Measurements from ENCODE around the gene TMOD1.

TMOD1 gene

DNA sequence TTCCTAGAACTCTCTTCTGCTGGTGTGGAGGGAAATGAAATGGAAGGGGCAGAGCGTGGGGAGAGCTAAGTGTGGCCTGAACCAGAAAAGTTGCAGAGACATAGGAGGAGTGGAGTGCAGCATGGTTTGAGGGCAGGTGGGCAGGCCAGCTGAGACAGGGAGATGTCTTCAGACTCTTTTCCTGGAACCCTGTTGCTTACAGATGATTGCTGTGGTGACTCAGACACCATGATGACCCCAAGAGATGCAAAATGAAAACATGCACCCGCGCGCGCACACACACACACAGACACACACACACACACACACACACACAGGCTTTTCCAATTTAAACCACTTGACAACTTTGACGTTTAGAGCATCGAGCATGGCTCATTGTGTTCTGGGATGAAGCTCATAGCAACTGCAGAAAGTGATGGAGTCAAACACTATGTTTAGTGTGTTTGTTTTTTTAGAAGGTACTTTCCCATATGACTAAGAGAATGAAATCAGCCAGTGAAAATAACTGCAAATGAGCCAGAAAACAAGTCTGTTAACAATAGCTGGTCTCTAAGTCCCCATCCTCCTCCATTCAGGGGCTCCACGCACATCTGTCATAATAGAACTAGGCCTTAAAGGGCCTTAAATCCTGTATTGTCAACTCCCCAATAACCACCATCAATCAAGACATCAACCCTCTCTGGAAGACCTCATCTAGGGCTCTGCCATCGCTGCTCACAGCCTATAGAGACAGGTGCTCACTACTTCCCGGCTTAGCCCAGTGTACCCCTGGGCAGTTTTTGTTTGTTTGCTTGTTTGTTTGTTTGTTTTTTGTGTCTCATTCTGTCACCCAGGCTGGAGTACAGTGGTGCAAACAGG, 9.6 kb downstream of the TMOD1 start:
- DNase-seq (ENCODE audit: low read depth, low spot score): peak; percentile 21
- CTCF ChIA-PET: interaction anchor here (1.2 kb wide), 1 partner anchor 42 kb away, joined by 6 read pairs; no protein-coding TSS in a partner anchor

GRCh38 chr9:97511655-97512427, 10.4 kb downstream of the TMOD1 start:
- ChIA-PET POLR2A (interaction anchor here (1.3 kb wide), 1 partner anchor 9 kb away, joined by 4 read pairs; no protein-coding TSS in a partner anchor), CTCF (no interaction called here)
- no peak overlapping the region for H3K4me3 ChIP-seq (ENCODE audit: low read depth, low read length)
- no peak for TF ChIP-seq CTCF (IDR thresholded peaks at IDR 0.05; ENCODE audit: insufficient read depth, low read length, missing control alignments)
- no peak for DNase-seq (ENCODE audit: low read depth, low spot score)

More for the DNA sequence above, 9.6 kb downstream of the TMOD1 start:
- POLR2A ChIA-PET: interaction anchor here (1.3 kb wide), 1 partner anchor 8 kb away, joined by 4 read pairs; no protein-coding TSS in a partner anchor
- TF ChIP-seq CTCF (IDR thresholded peaks at IDR 0.05; ENCODE audit: insufficient read depth, low read length, missing control alignments): no peak
- no peak overlapping the region for H3K4me3 ChIP-seq (ENCODE audit: low read depth, low read length)

- POLR2A ChIA-PET: no interaction called here
- TF ChIP-seq CTCF (IDR thresholded peaks at IDR 0.05; ENCODE audit: insufficient read depth, low read length, missing control alignments): no peak
Measured at GRCh38 chr9:97512966-97513560, 11.6 kb downstream of the TMOD1 start.

DNA sequence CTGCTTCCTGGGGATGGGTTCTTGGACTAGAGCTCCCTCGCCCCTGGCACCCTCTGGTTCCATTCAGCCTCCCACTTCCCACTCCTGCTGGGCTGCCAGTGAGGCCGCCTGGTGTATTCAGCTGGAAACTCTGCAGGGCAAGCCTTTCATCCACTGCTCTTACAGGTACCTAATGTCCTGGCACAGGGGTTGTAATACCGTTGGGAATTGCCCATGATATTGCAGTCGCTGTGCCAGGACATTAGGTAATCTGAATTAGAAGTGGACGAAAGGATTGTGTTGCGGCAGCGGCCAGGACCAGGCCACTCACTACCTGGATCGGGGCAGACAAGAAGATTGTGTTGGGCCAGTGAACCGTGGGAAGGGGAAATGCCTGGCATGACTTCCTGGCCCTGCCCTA, 13.1 kb downstream of the TMOD1 start:
- no peak overlapping the region for H3K4me3 ChIP-seq (ENCODE audit: low read depth, low read length)

More at GRCh38 chr9:97512966-97513560, 11.6 kb downstream of the TMOD1 start:
- H3K4me3 ChIP-seq (ENCODE audit: low read depth, low read length): no peak overlapping the region
- CTCF ChIA-PET: no interaction called here
- DNase-seq (ENCODE audit: low read depth, low spot score): no peak

DNA sequence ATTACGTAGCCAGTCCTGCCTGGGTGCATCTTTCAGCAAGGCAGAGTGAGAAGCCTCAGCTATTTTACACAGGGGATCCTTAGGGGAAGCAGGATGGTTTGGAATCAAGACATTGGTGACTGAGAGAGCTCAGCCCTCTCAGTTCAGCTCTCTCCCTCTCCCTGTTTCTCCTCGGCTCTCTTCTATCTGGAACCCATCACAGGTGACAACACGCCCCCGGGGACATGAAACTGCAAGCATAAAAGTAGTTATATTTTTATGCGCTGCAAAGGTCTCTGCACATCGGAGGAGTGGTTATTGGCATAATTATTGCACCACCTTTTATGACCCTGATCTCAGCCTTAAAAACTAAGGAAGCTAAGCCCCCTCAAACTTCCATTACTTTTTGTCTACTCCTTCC, 14.2 kb downstream of the TMOD1 start:
- TF ChIP-seq CTCF (IDR thresholded peaks at IDR 0.05; ENCODE audit: insufficient read depth, low read length, missing control alignments): no peak
- CTCF ChIA-PET: no interaction called here
- no peak overlapping the region for H3K4me3 ChIP-seq (ENCODE audit: low read depth, low read length)
- POLR2A ChIA-PET: no interaction called here
- DNase-seq (ENCODE audit: low read depth, low spot score): no peak

More for the DNA sequence above, 13.1 kb downstream of the TMOD1 start:
- no peak for TF ChIP-seq CTCF (IDR thresholded peaks at IDR 0.05; ENCODE audit: insufficient read depth, low read length, missing control alignments)
- POLR2A ChIA-PET: no interaction called here
- DNase-seq (ENCODE audit: low read depth, low spot score): no peak
- CTCF ChIA-PET: no interaction called here

DNA sequence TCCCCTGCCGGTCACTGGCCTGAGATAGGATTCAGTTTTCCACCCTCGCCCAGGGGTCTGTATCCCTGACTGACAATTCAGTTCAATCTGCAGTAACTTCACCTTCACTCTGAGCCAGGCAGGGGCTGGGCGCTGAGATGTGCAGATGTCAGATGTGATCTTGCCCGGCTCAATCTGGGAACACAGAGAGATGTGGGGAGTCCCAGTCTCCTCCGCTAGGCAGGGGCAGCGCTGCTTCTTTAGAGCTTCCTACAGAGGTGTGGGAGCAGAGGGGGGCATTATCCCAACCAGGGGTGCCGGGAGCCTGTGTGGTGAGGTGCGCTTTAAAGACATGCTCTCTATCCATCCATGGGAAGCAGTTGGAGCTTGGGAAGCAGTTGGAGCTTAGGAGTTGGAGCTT, 14.6 kb downstream of the TMOD1 start:
- TF ChIP-seq CTCF (IDR thresholded peaks at IDR 0.05; ENCODE audit: insufficient read depth, low read length, missing control alignments): no peak
- ChIA-PET POLR2A (no interaction called here), CTCF (no interaction called here)
- no peak overlapping the region for H3K4me3 ChIP-seq (ENCODE audit: low read depth, low read length)
- DNase-seq (ENCODE audit: low read depth, low spot score): no peak

Data from AG04449 (cell line).